Measurements from ENCODE around the gene EEF1AKMT4. TPM values are rescaled to one million over a fixed set of nuclear protein-coding genes. Genes with fewer than 3 reads are reported as not detected.
A peak's percentile ranks its signal among the peaks of the same experiment; 100 is the strongest.

The EEF1AKMT4 gene
- total and polyA plus RNA-seq, 2 of the 8 experiments (the other 6 are each of a cell fraction or from before 2014, with no cell fraction given) = 9.3 to 30.1 TPM

DNA sequence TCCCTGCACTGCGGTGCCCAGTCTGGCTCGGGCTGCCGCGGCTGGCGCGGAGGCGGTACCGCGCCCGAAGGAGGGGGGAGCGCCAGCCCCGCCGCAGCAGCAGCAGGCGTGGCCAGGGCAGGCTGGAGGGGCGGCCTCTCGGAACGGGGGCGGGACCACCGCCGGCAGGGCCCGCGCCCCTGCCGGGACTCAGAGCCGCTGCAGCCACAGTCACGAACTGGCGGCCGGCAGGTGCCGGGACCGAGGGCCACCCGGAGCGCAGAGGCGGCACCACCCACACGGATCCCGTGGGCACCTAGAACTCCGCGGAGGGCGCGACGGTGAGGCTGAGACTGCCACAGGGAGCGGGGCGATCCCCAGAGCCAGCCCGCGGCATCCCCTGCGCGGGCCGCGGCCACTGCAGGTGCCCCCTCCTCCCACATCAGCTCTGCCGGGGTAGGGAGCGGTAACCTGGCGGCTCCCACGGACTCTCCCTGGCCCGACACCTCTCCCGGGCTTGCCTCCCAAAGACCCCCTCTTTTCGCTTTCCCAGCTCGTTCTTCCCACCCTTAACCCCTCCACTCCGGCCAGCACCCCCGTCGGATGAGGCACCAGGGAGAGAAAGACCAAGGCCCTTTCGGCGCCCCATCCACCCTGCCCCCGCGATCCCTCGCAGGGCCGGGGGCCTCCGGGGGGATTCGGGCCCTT is 19.9 kb upstream of the EEF1AKMT4 start, which contains the start of gene VWA5B2:
Gene VWA5B2 (plus strand): TSS at position 192 of the 687 bp plus-strand sequence. CDS start 944 bp downstream, outside the sequence.
- Histone ChIP-seq H3K4ac (replicated peaks; ENCODE audit: insufficient read length, low read depth, low read length) (no peak within 1 kb of the TSS), H4K20me1 (replicated peaks in 1 of 2; ENCODE audit: control insufficient read depth in 1 of 2, insufficient read depth in 2 of 2, low read length in 2 of 2) (peaks cover 4 to 7% of the 10 kb centered on the region in 2 experiments), H3K23me2 (ENCODE audit: low read depth, low read length) (peaks cover 11% of the 10 kb centered on the region; the same call in 1 of the 2 replicates), H2BK15ac (ENCODE audit: low read length) (no peak within 1 kb of the TSS), H3K56ac (replicated peaks; ENCODE audit: insufficient read length, low read depth, low read length) (no peak within 1 kb of the TSS), H3K36me3 (ENCODE audit: control insufficient read depth in 2 of 4, insufficient read depth in 4 of 4, low read length in 3 of 4) (peaks cover 0 to 8% (median 0%) of the 10 kb centered on the region in 4 experiments; a peak in 1 of 8 replicates), H3K4me3 (ENCODE audit: extremely low read depth in 1 of 4, insufficient read depth in 2 of 4, low read depth in 3 of 4, low read length in 4 of 4) (peak within 1 kb of the TSS; percentile 33 to 59 (median 45)), H3K23ac (ENCODE audit: insufficient read length) (no peak within 1 kb of the TSS), H3K27ac (ENCODE audit: low read depth, low read length) (no peak within 1 kb of the TSS), H4K91ac (replicated peaks; ENCODE audit: insufficient read length, low read length) (no peak within 1 kb of the TSS), H2BK12ac (ENCODE audit: low read depth, low read length) (no peak within 1 kb of the TSS; the same call in 1 of the 2 replicates), H4K5ac (ENCODE audit: insufficient read length, low read depth, low read length) (no peak within 1 kb of the TSS), H2BK20ac (ENCODE audit: low read length) (no peak within 1 kb of the TSS), H3K4me1 (replicated peaks in 1 of 4; ENCODE audit: control insufficient read depth in 3 of 4, insufficient read depth in 4 of 4, low read length in 3 of 4) (peaks cover 0 to 20% (median 4%) of the 10 kb centered on the region in 4 experiments; a peak in 5 of 7 replicates), H3K9ac (replicated peaks in 1 of 4; ENCODE audit: extremely low read depth in 1 of 4, low read depth in 3 of 4, low read length in 3 of 4) (no peak within 1 kb of the TSS), H4K8ac (ENCODE audit: extremely low read depth, insufficient read depth, low read length) (no peak within 1 kb of the TSS), H3K18ac (ENCODE audit: extremely low read depth, low read length) (no peak within 1 kb of the TSS; the same call in 1 of the 2 replicates), H2AFZ (ENCODE audit: low read length) (peak within 1 kb of the TSS; percentile 27; the same call in 1 of the 2 replicates), H2BK120ac (replicated peaks; ENCODE audit: low read depth, low read length) (no peak within 1 kb of the TSS), H2AK5ac (ENCODE audit: low read depth, low read length) (no peak within 1 kb of the TSS), H3K79me1 (ENCODE audit: low read depth, low read length) (no peaks in the 10 kb centered on the region), H3K4me2 (ENCODE audit: insufficient read depth in 1 of 2, low read depth in 2 of 2, low read length in 2 of 2) (peak within 1 kb of the TSS; percentile 61 to 96), H3K79me2 (ENCODE audit: control insufficient read depth in 1 of 2, insufficient read depth in 2 of 2, low read length in 2 of 2) (no peaks in the 10 kb centered on the region), H2BK5ac (ENCODE audit: low read depth, low read length) (no peak within 1 kb of the TSS), H3K9me3 (ENCODE audit: insufficient read depth in 2 of 2, low read depth in 1 of 2, low read length in 1 of 2) (no peaks in the 10 kb centered on the region), H3K27me3 (replicated peaks in 1 of 4; ENCODE audit: control insufficient read depth in 3 of 4, extremely low read depth in 1 of 4, insufficient read depth in 3 of 4, low read length in 3 of 4) (peaks cover 35 to 60% (median 53%) of the 10 kb centered on the region in 4 experiments), H3K14ac (ENCODE audit: insufficient read length) (no peak within 1 kb of the TSS)
- ChIA-PET POLR2A (ENCODE audit: partially characterized antibody) (interaction anchor here (0.5 to 2.5 kb wide), 10 partner anchors 10 to 90 kb away, joined by 3 to 10 read pairs (median 3); partner anchors contain the start of genes ABCF3 and EEF1AKMT4), CTCF (ENCODE audit: partially characterized antibody) (interaction anchor here (1.1 to 10.3 kb wide), 10 partner anchors 11 to 324 kb away, joined by 3 to 183 read pairs (median 27); partner anchors contain the start of genes CAMK2N2 and EEF1AKMT4)
- WGBS, 2 experiments (ENCODE audit: extremely low coverage in 1 of 2, insufficient coverage in 1 of 2, insufficient read length in 1 of 2, insufficient replicate concordance in 2 of 2, low coverage in 1 of 2, low lambda C conversion rate in 2 of 2, missing lambda C conversion rate in 1 of 2) = 5% methylated on average over 48 of the region's 66 CpGs; no CpG with 5 or more reads in 1 of the 2 experiments
- FAIRE-seq (no peak), DNase-seq (ENCODE audit: low read depth in 1 of 2, low spot score in 2 of 2) (peak in 1 of 2 experiments; percentile 86)
- TF ChIP-seq KDM5A (IDR thresholded peaks at IDR 0.05; ENCODE audit: low read length) = no peak
- TF ChIP-seq ASH2L (IDR thresholded peaks at IDR 0.05; ENCODE audit: low read length) = peak; percentile 23
- TF ChIP-seq, protein P1, sequence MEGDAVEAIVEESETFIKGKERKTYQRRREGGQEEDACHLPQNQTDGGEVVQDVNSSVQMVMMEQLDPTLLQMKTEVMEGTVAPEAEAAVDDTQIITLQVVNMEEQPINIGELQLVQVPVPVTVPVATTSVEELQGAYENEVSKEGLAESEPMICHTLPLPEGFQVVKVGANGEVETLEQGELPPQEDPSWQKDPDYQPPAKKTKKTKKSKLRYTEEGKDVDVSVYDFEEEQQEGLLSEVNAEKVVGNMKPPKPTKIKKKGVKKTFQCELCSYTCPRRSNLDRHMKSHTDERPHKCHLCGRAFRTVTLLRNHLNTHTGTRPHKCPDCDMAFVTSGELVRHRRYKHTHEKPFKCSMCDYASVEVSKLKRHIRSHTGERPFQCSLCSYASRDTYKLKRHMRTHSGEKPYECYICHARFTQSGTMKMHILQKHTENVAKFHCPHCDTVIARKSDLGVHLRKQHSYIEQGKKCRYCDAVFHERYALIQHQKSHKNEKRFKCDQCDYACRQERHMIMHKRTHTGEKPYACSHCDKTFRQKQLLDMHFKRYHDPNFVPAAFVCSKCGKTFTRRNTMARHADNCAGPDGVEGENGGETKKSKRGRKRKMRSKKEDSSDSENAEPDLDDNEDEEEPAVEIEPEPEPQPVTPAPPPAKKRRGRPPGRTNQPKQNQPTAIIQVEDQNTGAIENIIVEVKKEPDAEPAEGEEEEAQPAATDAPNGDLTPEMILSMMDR (IDR thresholded peaks at IDR 0.05; ENCODE audit: control extremely low read depth in 1 of 3, insufficient read depth in 1 of 3, low read depth in 1 of 3, low read length in 3 of 3) = peak in 2 of 3 experiments; percentile 14 to 15; a peak in 1 of 4 replicates
- peak; percentile 62 for TF ChIP-seq EZH2 (IDR thresholded peaks at IDR 0.05; ENCODE audit: low read depth, low read length, severe bottlenecking)
- peak; percentile 23; the same call in 1 of the 2 replicates for TF ChIP-seq SUZ12 (IDR thresholded peaks at IDR 0.05; ENCODE audit: low read length)
- 0 out of 2 replicates have a peak, but pooled peaks have one; percentile 26 for TF ChIP-seq TAF1 (IDR thresholded peaks at IDR 0.05; ENCODE audit: low read depth, low read length)
- TF ChIP-seq PHF8 (conservative IDR thresholded peaks at IDR 0.05; ENCODE audit: low read depth, low read length) = 0 out of 2 replicates have a peak, but pooled peaks have one; percentile 23
- TF ChIP-seq SAP30 (IDR thresholded peaks at IDR 0.05; ENCODE audit: insufficient read depth, insufficient replicate concordance, low read length) = no peak

All from H1 (cell line).